Lung (tissue), 12 donors: ENCODE measurements around the gene CCDC40. TPM values are rescaled to one million over a fixed set of nuclear protein-coding genes. Genes with fewer than 3 reads are reported as not detected.

Experiments used
- ATAC-seq: fragments of 200-7000 bp; cut with Tn5 transposase; one replicate; pipeline ENCODE4 v1.9.1; 2020; ENCODE audit warnings: moderate number of reproducible peaks; ENCODE audit not compliant: insufficient read depth, low FRiP score
- DNase-seq, 3 donors: peaks; one replicate each; pipeline ENCODE4 v3.0.0-alpha.2; 2013 to 2017
- H3K27ac ChIP-seq, 2 donors: one replicate each; pipeline ENCODE4 v1.5.1; 2013; ENCODE audit warnings: mild to moderate bottlenecking in 2 of 2, moderate library complexity in 2 of 2, control low read depth in 1 of 2, inconsistent platforms in 1 of 2, low read depth in 1 of 2, low read length in 1 of 2
- H3K27me3 ChIP-seq, 3 donors: one replicate each; pipeline ENCODE4 v1.5.1; 2013; ENCODE audit warnings: low read length in 2 of 3; ENCODE audit not compliant: control insufficient read depth in 3 of 3, insufficient read depth in 3 of 3
- H3K36me3 ChIP-seq, 4 donors: one replicate each; pipeline ENCODE4 v1.5.1; 2013; ENCODE audit warnings: low read length in 4 of 4, mild to moderate bottlenecking in 1 of 4, moderate library complexity in 1 of 4; ENCODE audit not compliant: control insufficient read depth in 4 of 4, insufficient read depth in 4 of 4
- H3K4me1 ChIP-seq, 5 donors: one replicate each; pipeline ENCODE4 v1.5.1; 2013; ENCODE audit warnings: low read length in 5 of 5, mild to moderate bottlenecking in 2 of 5, moderate library complexity in 1 of 5; ENCODE audit not compliant: control insufficient read depth in 5 of 5, insufficient read depth in 5 of 5
- H3K4me3 ChIP-seq: one replicate; pipeline ENCODE4 v1.5.1; 2013; ENCODE audit warnings: mild to moderate bottlenecking, control low read depth, moderate library complexity
- H3K9ac ChIP-seq, 2 donors: one replicate each; pipeline ENCODE4 v1.5.1; 2013; ENCODE audit warnings: low read length in 2 of 2, control low read depth in 1 of 2; ENCODE audit not compliant: insufficient read depth in 1 of 2
- H3K9me3 ChIP-seq, 4 donors: one replicate each; pipeline ENCODE4 v1.5.1; 2013; ENCODE audit warnings: low read length in 3 of 4, mild to moderate bottlenecking in 1 of 4, moderate library complexity in 1 of 4; ENCODE audit not compliant: control insufficient read depth in 4 of 4, insufficient read depth in 3 of 4
- WGBS, 2 donors: extraction: QIAGEN DNeasy Blood & Tissue Kit; methylation state at CpG; one replicate each; pipeline ENCODE4 v1.1.7; 2013; 5-methylcytosine and 5-hydroxymethylcytosine counted together
- polyA plus RNA-seq, 2 donors: library from polyadenylated mRNA; stranded (reverse); fragments of 200-250 nt; gene quantifications; one replicate each; pipeline ENCODE4 v1.2.1, GENCODE V29; 2013
- total RNA-seq, 2 donors: library from RNA; depleted of rRNA in 1 of 2; stranded (reverse); fragments of >200 nt in 1 of 2; gene quantifications; one replicate each; pipeline ENCODE4 v1.2.1, GENCODE V29; 2014 to 2021
- TF ChIP-seq, protein P1 (sequence below): IDR thresholded peaks from 2 replicates; pipeline ENCODE4 v1.5.1; 2012; ENCODE audit warnings: mild to moderate bottlenecking; ENCODE audit errors: control extremely low read depth, extremely low read depth
- donor health status: control.
- donor health status: control.
- donor health status: Bipolar disorder and iron deficiency.
- donor health status: healthy.
- donor health status: DM: yes; HTN: yes; CAD: no.

The CCDC40 gene
- total and polyA plus RNA-seq, 4 donors: 6.0 to 34.5 (median 7.3) TPM

GRCh38 chr17:80092959-80093358 lies 56.5 kb downstream of the CCDC40 start:
- peak; percentile 31 for ATAC-seq
- H3K4me1 ChIP-seq: no peaks in the 10 kb centered on the region
- no peak overlapping the region for H3K9ac ChIP-seq
- H3K27me3 ChIP-seq: no peaks in the 10 kb centered on the region
- H3K27ac ChIP-seq: no peak overlapping the region
- H3K9me3 ChIP-seq: peaks cover 0 to 1% (median 0%) of the 10 kb centered on the region in 4 donors
- peaks cover 0 to 3% (median 0%) of the 10 kb centered on the region in 4 donors for H3K36me3 ChIP-seq
- TF ChIP-seq, protein P1, sequence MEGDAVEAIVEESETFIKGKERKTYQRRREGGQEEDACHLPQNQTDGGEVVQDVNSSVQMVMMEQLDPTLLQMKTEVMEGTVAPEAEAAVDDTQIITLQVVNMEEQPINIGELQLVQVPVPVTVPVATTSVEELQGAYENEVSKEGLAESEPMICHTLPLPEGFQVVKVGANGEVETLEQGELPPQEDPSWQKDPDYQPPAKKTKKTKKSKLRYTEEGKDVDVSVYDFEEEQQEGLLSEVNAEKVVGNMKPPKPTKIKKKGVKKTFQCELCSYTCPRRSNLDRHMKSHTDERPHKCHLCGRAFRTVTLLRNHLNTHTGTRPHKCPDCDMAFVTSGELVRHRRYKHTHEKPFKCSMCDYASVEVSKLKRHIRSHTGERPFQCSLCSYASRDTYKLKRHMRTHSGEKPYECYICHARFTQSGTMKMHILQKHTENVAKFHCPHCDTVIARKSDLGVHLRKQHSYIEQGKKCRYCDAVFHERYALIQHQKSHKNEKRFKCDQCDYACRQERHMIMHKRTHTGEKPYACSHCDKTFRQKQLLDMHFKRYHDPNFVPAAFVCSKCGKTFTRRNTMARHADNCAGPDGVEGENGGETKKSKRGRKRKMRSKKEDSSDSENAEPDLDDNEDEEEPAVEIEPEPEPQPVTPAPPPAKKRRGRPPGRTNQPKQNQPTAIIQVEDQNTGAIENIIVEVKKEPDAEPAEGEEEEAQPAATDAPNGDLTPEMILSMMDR: no peak
- 30 to 50% methylated on average over 8 of the region's 8 CpGs for WGBS, 2 donors
- H3K4me3 ChIP-seq: no peak overlapping the region
- no peak for DNase-seq

DNA sequence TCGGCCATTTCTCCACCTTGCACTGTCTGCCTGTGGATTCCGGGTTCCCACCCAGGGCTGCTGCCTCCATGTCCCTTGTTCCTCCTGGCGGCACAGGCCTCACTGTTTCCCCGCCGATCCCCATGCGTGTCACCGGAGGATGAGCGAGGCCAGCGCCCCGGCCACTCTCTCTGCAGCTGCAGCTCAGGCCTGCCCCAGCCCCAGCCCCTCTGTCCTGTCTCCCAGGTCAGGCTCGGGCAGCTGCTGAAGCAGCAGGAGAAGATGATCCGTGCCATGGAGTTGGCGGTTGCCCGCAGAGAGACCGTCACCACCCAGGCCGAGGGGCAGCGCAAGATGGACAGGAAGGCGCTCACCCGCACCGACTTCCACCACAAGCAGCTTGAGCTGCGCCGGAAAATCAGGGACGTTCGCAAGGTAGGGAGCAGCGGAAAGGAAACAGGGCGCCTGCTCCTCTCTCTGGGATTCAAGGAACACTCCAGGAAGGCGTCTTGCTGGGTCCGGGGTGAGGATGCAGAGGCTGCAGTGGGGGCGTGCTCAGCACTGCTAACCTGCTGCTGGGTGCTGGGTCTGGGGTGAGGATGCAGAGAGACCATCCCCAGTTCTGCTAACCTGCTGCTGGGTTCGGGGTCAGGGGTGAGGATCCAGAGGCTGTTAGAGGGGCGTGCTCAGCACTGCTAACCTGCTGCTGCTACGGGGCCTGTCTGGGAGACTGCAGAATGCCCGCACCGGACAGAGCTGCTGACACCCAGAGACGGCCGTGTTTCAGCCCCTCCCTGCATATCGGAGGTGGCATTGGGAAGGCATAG lies 58.8 kb downstream of the CCDC40 start:
- Histone ChIP-seq H3K27me3 (no peaks in the 10 kb centered on the region), H3K9ac (no peak overlapping the region), H3K4me3 (no peak overlapping the region), H3K36me3 (no peaks in the 10 kb centered on the region), H3K27ac (no peak overlapping the region), H3K9me3 (peaks cover 0 to 1% (median 0%) of the 10 kb centered on the region in 4 donors), H3K4me1 (peaks cover 0 to under 1% (median 0%) of the 10 kb centered on the region in 5 donors)
- WGBS, 2 donors: 86 to 91% methylated on average over 37 of the region's 37 CpGs
- no peak for DNase-seq
- TF ChIP-seq, protein P1: no peak
- no peak for ATAC-seq

GRCh38 chr17:80095844-80096475 lies 59.5 kb downstream of the CCDC40 start:
- ATAC-seq: no peak
- H3K9ac ChIP-seq: no peak overlapping the region
- no peak overlapping the region for H3K27ac ChIP-seq
- 91 to 92% methylated on average over 16 of the region's 16 CpGs for WGBS, 2 donors
- H3K27me3 ChIP-seq: no peaks in the 10 kb centered on the region
- peaks cover 0 to 8% (median 0%) of the 10 kb centered on the region in 5 donors for H3K4me1 ChIP-seq
- no peaks in the 10 kb centered on the region for H3K36me3 ChIP-seq
- TF ChIP-seq, protein P1: no peak
- no peak for DNase-seq
- peaks cover 0 to 1% (median 0%) of the 10 kb centered on the region in 4 donors for H3K9me3 ChIP-seq
- no peak overlapping the region for H3K4me3 ChIP-seq
